B cell (primary cell): ENCODE measurements around the gene CCDC120. TPM values are rescaled to one million over a fixed set of nuclear protein-coding genes. Genes with fewer than 3 reads are reported as not detected.
A peak's percentile ranks its signal among the peaks of the same experiment; 100 is the strongest.

ENCODE experiments used
- ATAC-seq: fragments of 200-7000 bp; cut with Tn5 transposase; one replicate; pipeline ENCODE4 v1.10.0; 2021; ENCODE audit warnings: low read depth, mild to moderate bottlenecking, moderate number of reproducible peaks, moderate library complexity
- CTCF ChIA-PET: fragments of 350-600 bp; sonication (Branson Sonifier 250); formaldehyde crosslinking; loops from one replicate; lab custom pipeline; 2021; ENCODE audit warnings: antibody characterized with exemption, inconsistent platforms; lab: Charles Lee
- POLR2A ChIA-PET: fragments of 350-600 bp; sonication (Branson Sonifier 250); formaldehyde crosslinking; loops from one replicate; lab custom pipeline; 2021; ENCODE audit warnings: antibody characterized with exemption; lab: Charles Lee
- DNase-seq: peaks from one replicate; pipeline ENCODE4 v3.0.0; 2013
- H2AFZ ChIP-seq: 2 replicates; pipeline ENCODE4 v1.6.1; 2012; ENCODE audit warnings: mild to moderate bottlenecking, low read depth, low read length; ENCODE audit not compliant: insufficient read depth, poor library complexity, severe bottlenecking
- H3K27ac ChIP-seq, 2 donors: 1 replicate in 1 of 2; 2 replicates in 1 of 2; pipeline ENCODE4 v1.5.1; 2012 to 2013; ENCODE audit warnings: low read length in 2 of 2, mild to moderate bottlenecking in 2 of 2, moderate library complexity in 1 of 2
- H3K27me3 ChIP-seq, 4 experiments: fragments of 200-600 bp in 1 of 4; sonication (generic) in 1 of 4; replicated peaks in 1 of 4; 1 replicate in 2 of 4; 2 replicates in 2 of 4; pipeline versions ENCODE4 v1.6.1 to v1.7.0; 2013 to 2016; ENCODE audit warnings: low read length in 3 of 4, mild to moderate bottlenecking in 2 of 4, mixed read lengths in 1 of 4, moderate library complexity in 1 of 4; ENCODE audit not compliant: insufficient read depth in 4 of 4, control insufficient read depth in 3 of 4; ENCODE audit errors: control extremely low read depth in 1 of 4
- H3K36me3 ChIP-seq, 2 experiments: replicated peaks in 1 of 2; 1 replicate in 1 of 2; 2 replicates in 1 of 2; pipeline versions ENCODE4 v1.6.1 to v1.7.1; 2013; ENCODE audit warnings: low read length in 1 of 2; ENCODE audit not compliant: insufficient read depth in 2 of 2, control insufficient read depth in 1 of 2; ENCODE audit errors: control extremely low read depth in 1 of 2, extremely low read depth in 1 of 2
- H3K4me1 ChIP-seq, 2 donors: fragments of 200-600 bp in 1 of 2; sonication (generic) in 1 of 2; 1 replicate in 1 of 2; 2 replicates in 1 of 2; pipeline versions ENCODE4 v1.5.1 to v1.6.1; 2013 to 2017; ENCODE audit warnings: low read length in 2 of 2; ENCODE audit not compliant: control insufficient read depth in 2 of 2, insufficient read depth in 2 of 2
- H3K4me2 ChIP-seq: replicated peaks from 2 replicates; pipeline ENCODE3; 2012; ENCODE audit warnings: mild to moderate bottlenecking, low read depth, low read length; ENCODE audit not compliant: poor library complexity, severe bottlenecking
- H3K4me3 ChIP-seq, 5 experiments: fragments of 200-600 bp in 1 of 5; sonication (generic) in 1 of 5; 1 replicate in 3 of 5; 2 replicates in 2 of 5; pipeline versions ENCODE4 v1.5.1 to v1.7.0; 2011 to 2016; ENCODE audit warnings: low read length in 4 of 5, mild to moderate bottlenecking in 4 of 5, low read depth in 2 of 5, control low read depth in 1 of 5, moderate library complexity in 1 of 5; ENCODE audit not compliant: insufficient read depth in 1 of 5; ENCODE audit errors: control extremely low read depth in 1 of 5, extremely low read depth in 1 of 5
- H3K79me2 ChIP-seq: fragments of 200-600 bp; sonication (generic); one replicate; pipeline ENCODE4 v1.6.0; 2016; ENCODE audit warnings: low read length; ENCODE audit not compliant: control insufficient read depth, insufficient read depth
- H3K9ac ChIP-seq: fragments of 200-600 bp; sonication (generic); 2 replicates; pipeline ENCODE4 v1.6.1; 2017; ENCODE audit warnings: mild to moderate bottlenecking, low read length, moderate library complexity
- H3K9me3 ChIP-seq, 3 donors: one replicate each; pipeline versions ENCODE4 v1.6.1 to v1.7.1; 2013; ENCODE audit warnings: low read length in 2 of 3; ENCODE audit not compliant: control insufficient read depth in 2 of 3, insufficient read depth in 1 of 3; ENCODE audit errors: control extremely low read depth in 1 of 3
- H4K20me1 ChIP-seq: 2 replicates; pipeline ENCODE4 v1.6.0; 2012; ENCODE audit warnings: mild to moderate bottlenecking, low read length; ENCODE audit not compliant: insufficient read depth, control insufficient read depth, poor library complexity, severe bottlenecking
- H3K27ac Mint-ChIP-seq: one replicate; pipeline ENCODE4 v1.8.0; 2021; ENCODE audit warnings: mixed read lengths
- H3K27me3 Mint-ChIP-seq: one replicate; pipeline ENCODE4 v1.8.0; 2021; ENCODE audit warnings: mixed read lengths
- H3K4me1 Mint-ChIP-seq: one replicate; pipeline ENCODE4 v1.8.0; 2021; ENCODE audit warnings: mixed read lengths
- H3K4me3 Mint-ChIP-seq: one replicate; pipeline ENCODE4 v1.8.0; 2021; ENCODE audit warnings: mixed read lengths
- H3K9me3 Mint-ChIP-seq: one replicate; pipeline ENCODE4 v1.8.0; 2022; ENCODE audit warnings: mixed read lengths; ENCODE audit not compliant: insufficient read depth
- EZH2 ChIP-seq: IDR thresholded peaks from 2 replicates; pipeline ENCODE4 v1.6.1; 2012; ENCODE audit warnings: borderline replicate concordance, low read depth, mild to moderate bottlenecking, moderate library complexity, low read length; ENCODE audit not compliant: insufficient read depth, poor library complexity, severe bottlenecking
- WGBS: methylation state at CpG from one replicate; pipeline ENCODE4 v1.1.5; 2013; ENCODE audit warnings: missing lambda C conversion rate; ENCODE audit not compliant: insufficient coverage; 5-methylcytosine and 5-hydroxymethylcytosine counted together
- intact Hi-C: fragments of 100-400 bp; cut with micrococcal nuclease; formaldehyde crosslinking; loops from one replicate; pipeline ENCODE4 v1.10.0; 2022
- polyA plus RNA-seq: library from polyadenylated mRNA; depleted of rRNA; stranded (reverse); fragments of >200 nt; gene quantifications from 2 replicates; pipeline ENCODE4 v1.2.3, GENCODE V29; 2012
- total RNA-seq, 2 donors: library from RNA; stranded (reverse); fragments of 120-200 nt in 1 of 2; gene quantifications; 1 replicate in 1 of 2; 2 replicates in 1 of 2; pipeline versions ENCODE4 v1.2.3 to v1.2.4, GENCODE V29; 2013 to 2022
- TF ChIP-seq, protein P1 (sequence below): fragments of 200-600 bp; IDR thresholded peaks from one replicate; pipeline ENCODE4 v1.8.0; 2022; ENCODE audit warnings: antibody characterized with exemption, mild to moderate bottlenecking

CCDC120 gene
- total and polyA plus RNA-seq, 2 donors (not counting 1 experiment from before 2014, with no cell fraction given), result 5.7 to 12.5 TPM

DNA sequence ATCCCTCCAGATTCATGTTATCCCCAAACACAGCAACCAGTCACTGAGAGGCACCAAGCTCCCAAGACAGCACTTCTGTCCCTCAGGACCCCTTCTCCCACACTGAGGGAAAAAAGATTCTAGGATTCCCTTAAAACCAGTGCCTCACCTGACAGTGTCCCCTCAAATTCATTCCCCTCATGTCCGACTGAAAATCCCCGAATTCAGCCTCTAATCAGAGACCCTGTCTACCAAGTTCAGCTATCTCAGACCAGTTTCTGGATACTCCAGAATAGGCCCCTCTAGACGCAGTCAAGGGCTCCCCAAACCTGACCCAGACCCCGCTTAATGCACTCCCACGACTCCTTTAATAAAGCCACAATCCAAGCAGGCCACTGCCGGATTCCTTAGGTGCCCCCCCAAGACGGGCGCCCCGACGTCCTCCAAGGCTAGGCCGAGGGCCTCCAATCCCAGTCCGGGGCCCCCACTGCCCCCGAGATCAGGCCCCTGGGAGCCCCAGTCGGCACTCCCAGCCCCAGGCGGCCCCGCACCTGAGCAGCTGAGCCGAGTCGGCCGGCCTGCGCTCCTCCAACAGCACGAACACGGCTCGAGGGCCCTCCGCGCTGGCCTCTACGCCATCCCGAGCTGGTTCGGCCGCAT lies 16.1 kb upstream of the CCDC120 start:
- H3K9ac ChIP-seq, result peak overlapping the region; percentile 69
- TF ChIP-seq, protein P1, sequence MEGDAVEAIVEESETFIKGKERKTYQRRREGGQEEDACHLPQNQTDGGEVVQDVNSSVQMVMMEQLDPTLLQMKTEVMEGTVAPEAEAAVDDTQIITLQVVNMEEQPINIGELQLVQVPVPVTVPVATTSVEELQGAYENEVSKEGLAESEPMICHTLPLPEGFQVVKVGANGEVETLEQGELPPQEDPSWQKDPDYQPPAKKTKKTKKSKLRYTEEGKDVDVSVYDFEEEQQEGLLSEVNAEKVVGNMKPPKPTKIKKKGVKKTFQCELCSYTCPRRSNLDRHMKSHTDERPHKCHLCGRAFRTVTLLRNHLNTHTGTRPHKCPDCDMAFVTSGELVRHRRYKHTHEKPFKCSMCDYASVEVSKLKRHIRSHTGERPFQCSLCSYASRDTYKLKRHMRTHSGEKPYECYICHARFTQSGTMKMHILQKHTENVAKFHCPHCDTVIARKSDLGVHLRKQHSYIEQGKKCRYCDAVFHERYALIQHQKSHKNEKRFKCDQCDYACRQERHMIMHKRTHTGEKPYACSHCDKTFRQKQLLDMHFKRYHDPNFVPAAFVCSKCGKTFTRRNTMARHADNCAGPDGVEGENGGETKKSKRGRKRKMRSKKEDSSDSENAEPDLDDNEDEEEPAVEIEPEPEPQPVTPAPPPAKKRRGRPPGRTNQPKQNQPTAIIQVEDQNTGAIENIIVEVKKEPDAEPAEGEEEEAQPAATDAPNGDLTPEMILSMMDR, result no peak
- TF ChIP-seq EZH2, result no peak
- H3K36me3 ChIP-seq, result peaks cover 0 to 16% of the 10 kb centered on the region in 2 experiments
- H3K27ac ChIP-seq, result peak overlapping the region; percentile 91 to 96
- peak overlapping the region; percentile 73 for H3K4me2 ChIP-seq
- ATAC-seq, result no peak
- H3K9me3 ChIP-seq, result no peaks in the 10 kb centered on the region
- no peaks in the 10 kb centered on the region for H4K20me1 ChIP-seq
- peak overlapping the region; percentile 91 for H3K4me3 Mint-ChIP-seq
- H3K79me2 ChIP-seq, result peaks cover 8% of the 10 kb centered on the region
- H3K27me3 Mint-ChIP-seq, result no peaks in the 10 kb centered on the region
- no peak for DNase-seq
- H3K27me3 ChIP-seq, result no peaks in the 10 kb centered on the region
- H3K9me3 Mint-ChIP-seq, result no peaks in the 10 kb centered on the region
- POLR2A ChIA-PET, result interaction anchor here (0.5 to 2.3 kb wide), 6 partner anchors 40 to 1106 kb away, joined by 4 to 9 read pairs (median 6); partner anchors contain the start of genes GRIPAP1, OTUD5 and PLP2
- 1% methylated on average over 27 of the region's 29 CpGs for WGBS
- peaks cover 28% of the 10 kb centered on the region for H3K4me1 Mint-ChIP-seq
- H3K4me3 ChIP-seq, result peak overlapping the region; percentile 69 to 77 (median 73)
- intact Hi-C loops, result loop anchor here (1.0 to 10.0 kb wide), 14 partner anchors 32 to 1388 kb away; partner anchors contain the start of genes ELK1, GPKOW, GRIPAP1 and HDAC6
- H3K4me1 ChIP-seq, result peaks cover 12 to 25% of the 10 kb centered on the region in 2 donors
- H3K27ac Mint-ChIP-seq, result peak overlapping the region; percentile 87
- H2AFZ ChIP-seq, result peak overlapping the region; percentile 42
- CTCF ChIA-PET, result interaction anchor here (0.7 to 3.3 kb wide), 6 partner anchors 41 to 394 kb away, joined by 3 to 16 read pairs (median 4); partner anchors contain the start of genes GRIPAP1 and KCND1
